HEK293T (cell line): ENCODE data around the gene PRKACB.

Experiments
- ARNT ChIP-seq: fragments of 450-650 bp; IDR thresholded peaks from 2 replicates; pipeline ENCODE4 v1.6.1; 2017; ENCODE audit warnings: mild to moderate bottlenecking
- BHLHE40 ChIP-seq: fragments of 450-650 bp; IDR thresholded peaks from 2 replicates; pipeline ENCODE4 v1.6.1; 2016; ENCODE audit warnings: mild to moderate bottlenecking, moderate library complexity, borderline replicate concordance
- ELF4 ChIP-seq: fragments of 450-650 bp; IDR thresholded peaks from 2 replicates; pipeline ENCODE4 v1.6.1; 2017; ENCODE audit warnings: antibody characterized with exemption
- L3MBTL2 ChIP-seq: fragments of 450-650 bp; conservative IDR thresholded peaks from 2 replicates; pipeline ENCODE4 v1.6.1; 2016; ENCODE audit warnings: mild to moderate bottlenecking
- LEF1 ChIP-seq: fragments of 450-650 bp; IDR thresholded peaks from 2 replicates; pipeline ENCODE4 v1.6.1; 2017; ENCODE audit warnings: mild to moderate bottlenecking, borderline replicate concordance
- SP1 ChIP-seq: fragments of 450-650 bp; IDR thresholded peaks from 2 replicates; pipeline ENCODE4 v1.6.1; 2017
- ZNF384 ChIP-seq: fragments of 450-650 bp; IDR thresholded peaks from 2 replicates; pipeline ENCODE4 v1.6.1; 2016

DNA sequence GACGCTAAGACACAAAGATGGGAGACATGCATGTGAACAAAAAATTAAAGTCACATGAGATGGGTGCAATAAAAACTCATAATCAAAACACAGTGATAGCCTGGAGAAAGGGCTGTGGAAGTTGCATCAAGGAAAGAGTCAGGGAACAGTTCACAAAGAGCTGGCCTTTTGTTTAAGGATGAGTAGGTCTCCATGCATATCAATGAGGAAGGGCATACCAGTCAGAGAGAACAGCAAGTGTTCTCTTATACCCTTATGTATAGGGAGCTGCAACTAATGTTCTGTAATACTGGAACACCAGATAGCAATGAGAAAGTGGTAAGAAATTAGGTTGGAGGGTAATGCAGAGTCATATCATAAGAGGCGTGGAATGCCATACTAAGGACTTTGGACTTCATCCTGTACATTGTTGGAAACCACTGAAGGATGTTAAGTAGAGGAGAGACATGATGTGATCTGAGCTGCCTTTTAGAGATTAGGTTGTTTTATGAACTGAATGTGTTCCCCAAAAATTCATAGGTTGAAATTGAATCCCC, 110.7 kb downstream of the PRKACB start:
- TF ChIP-seq ELF4 = no peak
- no peak for TF ChIP-seq L3MBTL2
- TF ChIP-seq ARNT = no peak
- no peak for TF ChIP-seq SP1
- no peak for TF ChIP-seq ZNF384
- no peak for TF ChIP-seq BHLHE40
- TF ChIP-seq LEF1 = no peak
